ENCODE measurements around the gene TMEM235. TPM values are rescaled to one million over a fixed set of nuclear protein-coding genes. Genes with fewer than 3 reads are reported as not detected.

The TMEM235 gene
- total and polyA plus RNA-seq, 4 donors, result 1.2 to 2.3 (median 1.9) TPM

- Histone ChIP-seq H3K9me3 (ENCODE audit: control insufficient read depth, insufficient read depth, low read length) (peaks cover 2% of the 10 kb centered on the region), H3K36me3 (ENCODE audit: control insufficient read depth, insufficient read depth, low read length) (no peaks in the 10 kb centered on the region), H3K4me1 (ENCODE audit: control insufficient read depth, insufficient read depth, low read length) (peaks cover 21% of the 10 kb centered on the region), H3K4me3 (ENCODE audit: low read depth, low read length) (no peak overlapping the region), H3K27ac (ENCODE audit: low read depth, low read length) (no peak overlapping the region), H3K27me3 (ENCODE audit: control insufficient read depth, insufficient read depth, low read length) (no peaks in the 10 kb centered on the region)
- 83% methylated on average over 19 of the region's 21 CpGs for WGBS (ENCODE audit: insufficient coverage)
- DNase-seq (ENCODE audit: low read depth in 4 of 6, low spot score in 6 of 6), result no peak
Measured at GRCh38 chr17:78242024-78242742, 10.8 kb downstream of the TMEM235 start.

DNA sequence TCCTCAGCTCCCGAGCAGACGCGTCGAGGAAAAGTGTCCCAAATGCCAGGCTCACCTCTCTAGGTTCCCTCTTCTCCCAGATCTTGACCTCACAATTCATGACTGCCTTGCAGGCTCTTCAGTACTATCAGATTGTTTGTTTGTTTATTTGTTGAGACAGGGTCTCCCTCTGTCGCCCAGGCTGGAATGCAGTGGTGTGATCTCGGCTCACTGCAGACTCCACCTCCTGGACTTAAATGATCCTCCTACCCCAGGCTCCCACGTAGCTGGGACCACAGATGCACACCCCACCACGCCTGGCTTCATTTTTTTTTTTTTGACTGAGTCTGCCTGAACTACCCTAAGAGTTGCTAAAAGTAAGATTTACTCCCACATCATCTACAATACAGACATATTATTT lies 15.9 kb downstream of the TMEM235 start:
- WGBS (ENCODE audit: insufficient coverage), result 81% methylated on average over 4 of the region's 8 CpGs
- no peak overlapping the region for H3K4me3 ChIP-seq (ENCODE audit: low read depth, low read length)
- H3K36me3 ChIP-seq (ENCODE audit: control insufficient read depth, insufficient read depth, low read length), result no peaks in the 10 kb centered on the region
- peaks cover 2% of the 10 kb centered on the region for H3K9me3 ChIP-seq (ENCODE audit: control insufficient read depth, insufficient read depth, low read length)
- H3K27ac ChIP-seq (ENCODE audit: low read depth, low read length), result no peak overlapping the region
- DNase-seq (ENCODE audit: low read depth in 4 of 6, low spot score in 6 of 6), result no peak
- H3K4me1 ChIP-seq (ENCODE audit: control insufficient read depth, insufficient read depth, low read length), result peaks cover 20% of the 10 kb centered on the region
- no peaks in the 10 kb centered on the region for H3K27me3 ChIP-seq (ENCODE audit: control insufficient read depth, insufficient read depth, low read length)

GRCh38 chr17:78248051-78248914 lies 16.9 kb downstream of the TMEM235 start:
- peaks cover 2% of the 10 kb centered on the region for H3K9me3 ChIP-seq (ENCODE audit: control insufficient read depth, insufficient read depth, low read length)
- H3K36me3 ChIP-seq (ENCODE audit: control insufficient read depth, insufficient read depth, low read length), result no peaks in the 10 kb centered on the region
- no peak for DNase-seq (ENCODE audit: low read depth in 4 of 6, low spot score in 6 of 6)
- WGBS (ENCODE audit: insufficient coverage), result 88% methylated on average over 28 of the region's 30 CpGs
- H3K27ac ChIP-seq (ENCODE audit: low read depth, low read length), result no peak overlapping the region
- peaks cover 30% of the 10 kb centered on the region for H3K4me1 ChIP-seq (ENCODE audit: control insufficient read depth, insufficient read depth, low read length)
- H3K4me3 ChIP-seq (ENCODE audit: low read depth, low read length), result no peak overlapping the region
- H3K27me3 ChIP-seq (ENCODE audit: control insufficient read depth, insufficient read depth, low read length), result no peaks in the 10 kb centered on the region

DNA sequence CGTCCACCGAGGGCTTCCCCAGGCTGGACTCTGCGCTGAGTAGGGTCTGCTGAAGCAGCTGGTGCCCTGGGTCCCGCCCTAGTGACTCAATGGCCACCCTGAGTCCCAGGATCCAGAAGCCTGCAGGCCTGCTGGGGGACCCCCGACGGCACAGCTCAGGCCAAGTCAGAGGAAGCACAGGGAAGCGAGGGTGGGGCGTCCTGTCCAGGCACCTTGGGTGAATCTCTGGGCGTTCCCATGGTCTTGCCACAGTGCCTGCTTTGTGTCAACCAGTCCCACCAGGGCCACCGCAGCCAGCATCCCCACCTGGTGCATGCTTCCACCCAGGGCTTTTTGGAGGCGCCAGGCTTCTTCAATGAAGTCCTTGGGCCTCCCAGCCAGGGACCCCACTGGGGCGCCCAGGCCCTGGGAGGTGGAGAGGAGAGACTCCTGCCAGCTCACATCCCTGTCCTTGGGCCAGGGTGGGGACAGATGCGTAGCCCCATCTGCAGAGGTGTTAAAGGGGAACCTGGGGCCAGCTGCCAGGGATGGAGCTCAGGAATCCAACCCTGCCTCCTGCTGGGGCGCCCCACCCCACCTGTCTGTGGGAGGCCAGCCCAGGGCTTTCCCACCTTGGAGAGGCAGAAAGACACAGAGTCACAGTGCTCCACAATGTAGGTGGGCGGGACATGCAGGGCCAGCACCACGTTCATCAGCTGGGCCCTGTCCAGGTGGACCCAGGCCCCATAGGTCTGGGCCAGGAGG lies 17.8 kb downstream of the TMEM235 start:
- no peak for DNase-seq (ENCODE audit: low read depth in 4 of 6, low spot score in 6 of 6)
- Histone ChIP-seq H3K27me3 (ENCODE audit: control insufficient read depth, insufficient read depth, low read length) (no peaks in the 10 kb centered on the region), H3K9me3 (ENCODE audit: control insufficient read depth, insufficient read depth, low read length) (peaks cover 2% of the 10 kb centered on the region), H3K27ac (ENCODE audit: low read depth, low read length) (no peak overlapping the region), H3K4me3 (ENCODE audit: low read depth, low read length) (no peak overlapping the region), H3K36me3 (ENCODE audit: control insufficient read depth, insufficient read depth, low read length) (no peaks in the 10 kb centered on the region), H3K4me1 (ENCODE audit: control insufficient read depth, insufficient read depth, low read length) (peaks cover 36% of the 10 kb centered on the region)
- 85% methylated on average over 15 of the region's 16 CpGs for WGBS (ENCODE audit: insufficient coverage)

- Histone ChIP-seq H3K9me3 (ENCODE audit: control insufficient read depth, insufficient read depth, low read length) (peaks cover 2% of the 10 kb centered on the region), H3K27ac (ENCODE audit: low read depth, low read length) (no peak overlapping the region), H3K36me3 (ENCODE audit: control insufficient read depth, insufficient read depth, low read length) (no peaks in the 10 kb centered on the region), H3K4me1 (ENCODE audit: control insufficient read depth, insufficient read depth, low read length) (peaks cover 36% of the 10 kb centered on the region), H3K27me3 (ENCODE audit: control insufficient read depth, insufficient read depth, low read length) (no peaks in the 10 kb centered on the region), H3K4me3 (ENCODE audit: low read depth, low read length) (no peak overlapping the region)
- 73% methylated on average over 20 of the region's 20 CpGs for WGBS (ENCODE audit: insufficient coverage)
- DNase-seq (ENCODE audit: low read depth in 4 of 6, low spot score in 6 of 6), result no peak
Measured at GRCh38 chr17:78249818-78250806, 18.7 kb downstream of the TMEM235 start.

DNA sequence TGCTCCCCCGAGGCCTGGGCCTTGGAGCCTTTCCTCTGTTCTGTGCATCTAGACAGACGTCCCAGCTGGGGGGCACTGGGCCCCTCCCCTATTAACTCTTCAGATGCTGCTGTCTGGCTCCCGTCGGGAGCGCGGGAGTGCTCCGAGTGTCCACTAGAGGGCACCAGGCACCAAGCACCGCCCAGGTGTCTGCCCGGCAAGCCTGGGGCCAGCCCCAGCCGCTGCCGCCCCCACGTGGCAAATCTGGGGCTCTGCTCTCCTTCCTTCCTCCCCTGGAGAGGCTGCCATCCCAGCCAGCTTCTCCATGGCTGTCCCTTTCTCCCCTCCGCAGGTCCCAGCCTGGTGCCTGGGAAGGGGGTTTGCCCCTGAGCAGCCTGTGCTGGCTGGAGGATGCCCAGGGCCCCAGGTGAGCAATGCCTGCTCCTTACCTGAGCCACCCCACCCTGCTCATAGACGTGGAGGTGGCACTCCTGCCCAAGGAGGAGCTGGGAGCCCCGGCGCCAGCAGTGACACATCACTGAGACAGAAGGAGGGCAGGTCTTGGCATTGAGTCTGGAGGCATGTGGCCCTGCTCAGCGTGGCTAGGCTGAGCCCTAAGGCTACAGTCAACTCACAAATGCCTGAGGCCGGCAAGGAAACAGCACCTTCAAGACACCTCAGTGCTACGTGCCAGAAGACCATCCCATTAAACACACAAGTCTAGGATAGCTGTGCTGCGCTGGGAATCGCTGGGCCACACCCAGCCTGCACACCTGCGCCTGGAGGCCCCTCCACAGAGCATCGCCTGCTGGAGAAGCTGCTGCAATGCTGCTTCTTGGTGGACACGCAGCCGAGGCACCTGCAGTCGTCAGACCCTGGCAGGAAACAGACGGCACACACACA lies 19.7 kb downstream of the TMEM235 start:
- Histone ChIP-seq H3K4me1 (ENCODE audit: control insufficient read depth, insufficient read depth, low read length) (peaks cover 36% of the 10 kb centered on the region), H3K27ac (ENCODE audit: low read depth, low read length) (no peak overlapping the region), H3K36me3 (ENCODE audit: control insufficient read depth, insufficient read depth, low read length) (no peaks in the 10 kb centered on the region), H3K9me3 (ENCODE audit: control insufficient read depth, insufficient read depth, low read length) (no peaks in the 10 kb centered on the region), H3K27me3 (ENCODE audit: control insufficient read depth, insufficient read depth, low read length) (no peaks in the 10 kb centered on the region), H3K4me3 (ENCODE audit: low read depth, low read length) (no peak overlapping the region)
- DNase-seq (ENCODE audit: low read depth in 4 of 6, low spot score in 6 of 6), result peak; percentile 28 to 92 (median 60)
- WGBS (ENCODE audit: insufficient coverage), result 42% methylated on average over 26 of the region's 27 CpGs

DNA sequence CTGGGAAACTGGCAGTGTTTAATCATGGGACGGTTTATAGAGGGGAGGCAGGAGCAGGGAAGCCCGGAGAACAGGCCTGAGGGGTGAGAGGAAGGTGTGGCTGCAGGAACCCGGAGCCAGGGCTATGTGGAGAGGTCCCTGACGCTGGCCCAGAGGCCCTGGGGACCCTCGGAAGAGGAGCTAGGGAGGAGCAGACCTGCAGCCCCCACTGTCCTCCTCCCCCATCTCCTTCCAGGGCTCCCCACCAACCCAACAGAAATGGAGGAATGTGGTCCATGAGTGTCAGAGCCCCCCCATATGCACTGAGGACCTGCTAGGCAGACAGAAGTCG lies 20.3 kb downstream of the TMEM235 start:
- Histone ChIP-seq H3K27me3 (ENCODE audit: control insufficient read depth, insufficient read depth, low read length) (peaks cover under 1% of the 10 kb centered on the region), H3K36me3 (ENCODE audit: control insufficient read depth, insufficient read depth, low read length) (no peaks in the 10 kb centered on the region), H3K27ac (ENCODE audit: low read depth, low read length) (no peak overlapping the region), H3K4me3 (ENCODE audit: low read depth, low read length) (no peak overlapping the region), H3K9me3 (ENCODE audit: control insufficient read depth, insufficient read depth, low read length) (no peaks in the 10 kb centered on the region), H3K4me1 (ENCODE audit: control insufficient read depth, insufficient read depth, low read length) (peaks cover 42% of the 10 kb centered on the region)
- WGBS (ENCODE audit: insufficient coverage), result 43% methylated on average over 1 of the region's 6 CpGs
- DNase-seq (ENCODE audit: low read depth in 4 of 6, low spot score in 6 of 6), result no peak

DNA sequence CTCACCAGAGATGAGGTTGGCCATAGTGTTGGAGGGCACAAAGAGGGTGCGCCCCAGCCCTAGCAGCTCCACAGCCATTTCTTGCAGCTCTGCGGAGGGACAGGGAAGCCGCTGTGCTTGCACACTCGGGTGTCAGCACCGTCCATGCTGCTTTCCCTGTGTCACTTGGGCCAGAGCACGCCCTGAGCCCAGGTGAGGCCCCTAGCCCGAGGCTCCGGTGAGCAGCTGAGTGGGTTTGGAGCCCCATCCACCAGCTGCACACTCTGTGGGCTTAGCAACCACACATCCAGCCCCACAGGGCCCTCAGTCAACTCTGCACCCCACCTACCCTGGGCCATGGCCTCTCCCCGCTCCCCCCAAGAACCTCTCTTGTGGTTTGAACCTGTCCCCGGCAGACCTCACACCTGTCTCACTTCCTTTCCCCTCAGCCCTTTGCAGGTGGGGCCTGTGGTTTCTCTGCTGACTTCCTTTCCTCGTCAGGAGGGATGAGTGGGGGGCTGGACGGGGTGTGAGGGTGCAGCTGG lies 20.7 kb downstream of the TMEM235 start:
- Histone ChIP-seq H3K9me3 (ENCODE audit: control insufficient read depth, insufficient read depth, low read length) (no peaks in the 10 kb centered on the region), H3K36me3 (ENCODE audit: control insufficient read depth, insufficient read depth, low read length) (no peaks in the 10 kb centered on the region), H3K4me1 (ENCODE audit: control insufficient read depth, insufficient read depth, low read length) (peaks cover 44% of the 10 kb centered on the region), H3K27ac (ENCODE audit: low read depth, low read length) (no peak overlapping the region), H3K27me3 (ENCODE audit: control insufficient read depth, insufficient read depth, low read length) (peaks cover 2% of the 10 kb centered on the region), H3K4me3 (ENCODE audit: low read depth, low read length) (no peak overlapping the region)
- DNase-seq (ENCODE audit: low read depth in 4 of 6, low spot score in 6 of 6), result no peak
- WGBS (ENCODE audit: insufficient coverage), result 88% methylated on average over 9 of the region's 12 CpGs

Measured in spinal cord (tissue), 10 donors.